ENCODE data around the gene FMNL3. TPM values are rescaled to one million over a fixed set of nuclear protein-coding genes. Genes with fewer than 3 reads are reported as not detected.

The FMNL3 gene
- total RNA-seq, 1 experiment from 2014 or later, result 3.5 TPM

GRCh38 chr12:49684310-49684854, 22.8 kb downstream of the FMNL3 start:
- intact Hi-C loops (cut with micrococcal nuclease), result no loop called here
- Histone ChIP-seq H3K4me1 (ENCODE audit: control insufficient read depth in 1 of 2, insufficient read depth in 2 of 2, low read length in 2 of 2) (no peaks in the 10 kb centered on the region; a peak in 1 of 4 replicates), H3K4me3 (replicated peaks in 1 of 2; ENCODE audit: low read depth in 1 of 2, low read length in 2 of 2) (no peak overlapping the region), H3K79me2 (ENCODE audit: insufficient read depth, low read length) (no peaks in the 10 kb centered on the region), H2AFZ (ENCODE audit: low read depth, low read length, poor library complexity, severe bottlenecking) (no peak overlapping the region), H3K27ac (ENCODE audit: low read depth, low read length) (no peak overlapping the region), H3K9ac (ENCODE audit: low read length) (no peak overlapping the region), H3K36me3 (ENCODE audit: control insufficient read depth in 1 of 2, insufficient read depth in 2 of 2, low read length in 2 of 2) (no peaks in the 10 kb centered on the region), H3K9me3 (ENCODE audit: control insufficient read depth in 1 of 2, insufficient read depth in 1 of 2, low read depth in 1 of 2, low read length in 2 of 2) (no peaks in the 10 kb centered on the region), H4K20me1 (ENCODE audit: insufficient read depth) (no peaks in the 10 kb centered on the region), H3K4me2 (ENCODE audit: low read length) (no peak overlapping the region), H3K9me2 (ENCODE audit: insufficient read depth) (no peaks in the 10 kb centered on the region), H3K27me3 (ENCODE audit: insufficient read depth, low read length) (no peaks in the 10 kb centered on the region)
- ChIA-PET CTCF (no interaction called here), POLR2A (no interaction called here), RAD21 (ENCODE audit: low non-redundant PET in 1 of 2, low total read pairs in 2 of 2, uncharacterized antibody in 2 of 2, unreplicated experiment in 2 of 2) (no interaction called here)
- TF ChIP-seq POLR2A (IDR thresholded peaks at IDR 0.05; ENCODE audit: borderline replicate concordance, extremely low read depth, insufficient read depth, insufficient read length), result no peak
- no peak for TF ChIP-seq SIN3A (IDR thresholded peaks at IDR 0.05; ENCODE audit: low read depth)
- no peak for TF ChIP-seq ZBTB33 (IDR thresholded peaks at IDR 0.05; ENCODE audit: extremely low read depth, insufficient replicate concordance, low read length)
- no peak for TF ChIP-seq JUND (IDR thresholded peaks at IDR 0.05)
- TF ChIP-seq ZNF274 (IDR thresholded peaks at IDR 0.05; ENCODE audit: low read depth, low read length), result no peak
- no peak for TF ChIP-seq CEBPB (IDR thresholded peaks at IDR 0.05; ENCODE audit: low read depth)
- TF ChIP-seq CBX3 (IDR thresholded peaks at IDR 0.05; ENCODE audit: low read depth), result no peak
- no peak for TF ChIP-seq SRF (IDR thresholded peaks at IDR 0.05; ENCODE audit: low read depth)
- no peak for TF ChIP-seq ATF3 (IDR thresholded peaks at IDR 0.05)
- TF ChIP-seq FOSL1 (IDR thresholded peaks at IDR 0.05; ENCODE audit: low read depth), result no peak
- TF ChIP-seq CTCF (IDR thresholded peaks at IDR 0.05 in 2 of 3, conservative IDR thresholded peaks at IDR 0.05 in 1 of 3; ENCODE audit: borderline replicate concordance in 1 of 3, insufficient read depth in 1 of 3, low read depth in 2 of 3, low read length in 2 of 3), result no peak
- TF ChIP-seq MAX (IDR thresholded peaks at IDR 0.05), result no peak
- no peak for TF ChIP-seq ZFX (IDR thresholded peaks at IDR 0.05)
- no peak for TF ChIP-seq RAD21 (IDR thresholded peaks at IDR 0.05; ENCODE audit: low read depth)
- TF ChIP-seq EGR1 (IDR thresholded peaks at IDR 0.05; ENCODE audit: low read depth), result no peak
- no TSS peak for BruUV-seq (replicated peaks)
- ATAC-seq (no peak), DNase-seq (ENCODE audit: low read depth, low spot score) (no peak)
